ENCODE results near the gene GDF10.

GDF10 gene

DNA sequence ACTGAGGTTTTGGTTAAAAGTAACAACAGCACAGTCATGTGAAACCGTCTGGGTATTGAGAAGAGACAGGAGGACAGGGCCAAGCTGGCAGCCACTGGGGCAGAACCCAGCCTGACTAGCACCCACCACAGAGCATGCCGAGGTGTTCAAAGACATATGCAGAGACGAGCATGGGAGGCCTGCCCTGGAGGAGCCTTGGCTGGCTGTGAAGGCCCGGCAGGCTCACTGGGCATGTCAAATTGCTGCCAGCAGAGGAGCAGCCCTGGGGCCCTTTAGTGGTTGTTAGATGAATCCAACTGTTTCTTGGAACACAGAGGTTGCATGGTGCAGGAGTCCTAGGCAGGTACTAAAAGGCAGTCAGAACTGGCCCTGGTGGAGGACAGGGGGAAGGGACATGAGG is 17.3 kb downstream of the GDF10 start:
- no peak for DNase-seq

GRCh38 chr10:47318706-47319105 is 18.7 kb downstream of the GDF10 start:
- DNase-seq: no peak

GRCh38 chr10:47319784-47320183 is 19.8 kb downstream of the GDF10 start:
- no peak for DNase-seq

DNA sequence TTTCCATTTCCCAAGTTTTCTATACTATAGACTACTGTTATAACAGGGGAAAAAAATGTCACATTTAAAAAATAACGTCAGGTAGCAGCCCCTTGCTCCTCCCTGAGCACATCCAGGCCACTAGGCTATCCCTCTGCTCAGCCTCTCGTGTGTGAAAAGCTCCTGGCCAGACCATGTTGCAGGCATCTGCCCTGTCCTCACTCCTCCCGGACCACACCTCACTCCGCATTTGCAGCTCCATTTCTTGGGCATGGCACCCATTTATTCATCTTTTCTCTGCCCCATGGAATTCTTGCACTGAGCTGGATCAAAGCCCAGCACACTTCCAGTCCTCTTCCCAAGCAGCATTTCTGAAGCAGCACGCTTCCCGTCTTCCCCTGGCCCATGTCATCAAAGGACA is 20.8 kb downstream of the GDF10 start:
- no peak for DNase-seq

GRCh38 chr10:47321521-47322195 is 21.7 kb downstream of the GDF10 start:
- no peak for DNase-seq

- DNase-seq: no peak
These were observed 22.5 kb downstream of the GDF10 start, which contains the start of gene GDF2 for GRCh38 chr10:47322300-47323061. Gene GDF2 (plus strand): TSS chr10:47322454. CDS start chr10:47322669, 215 bp downstream.

GRCh38 chr10:47323087-47323486 is 23.1 kb downstream of the GDF10 start:
- no peak for DNase-seq

- no peak for DNase-seq
These were observed 23.8 kb downstream of the GDF10 start for GRCh38 chr10:47323636-47324296.

DNA sequence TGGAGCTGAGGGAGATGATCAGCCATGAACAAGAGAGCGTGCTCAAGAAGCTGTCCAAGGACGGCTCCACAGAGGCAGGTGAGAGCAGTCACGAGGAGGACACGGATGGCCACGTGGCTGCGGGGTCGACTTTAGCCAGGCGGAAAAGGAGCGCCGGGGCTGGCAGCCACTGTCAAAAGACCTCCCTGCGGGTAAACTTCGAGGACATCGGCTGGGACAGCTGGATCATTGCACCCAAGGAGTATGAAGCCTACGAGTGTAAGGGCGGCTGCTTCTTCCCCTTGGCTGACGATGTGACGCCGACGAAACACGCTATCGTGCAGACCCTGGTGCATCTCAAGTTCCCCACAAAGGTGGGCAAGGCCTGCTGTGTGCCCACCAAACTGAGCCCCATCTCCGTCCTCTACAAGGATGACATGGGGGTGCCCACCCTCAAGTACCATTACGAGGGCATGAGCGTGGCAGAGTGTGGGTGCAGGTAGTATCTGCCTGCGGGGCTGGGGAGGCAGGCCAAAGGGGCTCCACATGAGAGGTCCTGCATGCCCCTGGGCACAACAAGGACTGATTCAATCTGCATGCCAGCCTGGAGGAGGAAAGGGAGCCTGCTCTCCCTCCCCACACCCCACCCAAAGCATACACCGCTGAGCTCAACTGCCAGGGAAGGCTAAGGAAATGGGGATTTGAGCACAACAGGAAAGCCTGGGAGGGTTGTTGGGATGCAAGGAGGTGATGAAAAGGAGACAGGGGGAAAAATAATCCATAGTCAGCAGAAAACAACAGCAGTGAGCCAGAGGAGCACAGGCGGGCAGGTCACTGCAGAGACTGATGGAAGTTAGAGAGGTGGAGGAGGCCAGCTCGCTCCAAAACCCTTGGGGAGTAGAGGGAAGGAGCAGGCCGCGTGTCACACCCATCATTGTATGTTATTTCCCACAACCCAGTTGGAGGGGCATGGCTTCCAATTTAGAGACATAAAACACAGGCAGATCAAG is 25.6 kb downstream of the GDF10 start:
- DNase-seq: no peak

DNA sequence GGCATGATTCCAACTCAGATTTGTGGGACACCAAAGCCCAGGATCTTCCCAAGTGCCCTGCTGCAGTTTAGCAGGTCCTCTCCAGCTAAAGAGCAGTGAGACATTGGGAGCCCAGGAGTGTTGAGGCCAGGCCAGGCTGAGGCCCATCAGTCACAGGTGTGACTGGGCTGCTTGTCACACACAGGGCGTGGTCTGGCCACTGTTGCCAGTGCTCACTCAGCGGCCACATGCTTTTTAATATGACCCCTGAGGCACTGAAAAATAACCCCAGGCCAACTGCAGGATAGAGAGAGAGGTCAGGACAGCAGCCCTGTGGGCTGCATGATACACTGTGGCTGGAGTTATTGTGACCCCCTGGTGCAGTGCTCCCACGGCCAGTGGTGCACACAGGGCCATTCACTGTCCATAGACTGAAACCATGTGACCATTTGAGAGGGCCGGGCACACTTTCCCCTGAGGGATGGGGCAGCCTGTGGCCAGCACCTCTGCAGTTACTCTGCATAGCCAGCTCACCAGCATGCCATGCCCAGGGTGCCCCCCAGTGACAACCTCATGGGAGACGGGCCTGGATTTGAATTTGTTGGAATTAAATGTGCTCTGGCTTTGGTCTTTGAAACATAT is 26.4 kb downstream of the GDF10 start:
- no peak for DNase-seq

DNA sequence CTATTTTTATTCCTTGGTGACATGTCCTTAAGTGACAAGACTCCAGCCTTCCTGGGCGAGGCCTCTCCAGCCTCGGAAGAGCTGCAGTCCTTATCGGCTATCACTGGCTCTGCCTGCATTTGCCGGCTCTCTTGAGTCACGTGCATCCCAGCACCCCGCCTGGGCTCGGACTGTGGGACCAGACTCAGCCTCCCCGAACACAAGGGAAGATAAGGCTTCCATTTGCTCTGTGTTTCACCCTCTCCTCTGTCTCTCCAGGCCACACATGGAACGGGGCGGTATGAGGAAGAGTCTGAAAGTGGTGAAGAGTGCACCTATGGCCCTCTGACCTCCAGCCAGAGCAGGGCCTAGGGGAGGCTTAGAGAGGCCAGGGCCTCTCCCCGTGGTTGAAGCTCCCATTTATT is 26.9 kb downstream of the GDF10 start:
- DNase-seq: no peak

DNA sequence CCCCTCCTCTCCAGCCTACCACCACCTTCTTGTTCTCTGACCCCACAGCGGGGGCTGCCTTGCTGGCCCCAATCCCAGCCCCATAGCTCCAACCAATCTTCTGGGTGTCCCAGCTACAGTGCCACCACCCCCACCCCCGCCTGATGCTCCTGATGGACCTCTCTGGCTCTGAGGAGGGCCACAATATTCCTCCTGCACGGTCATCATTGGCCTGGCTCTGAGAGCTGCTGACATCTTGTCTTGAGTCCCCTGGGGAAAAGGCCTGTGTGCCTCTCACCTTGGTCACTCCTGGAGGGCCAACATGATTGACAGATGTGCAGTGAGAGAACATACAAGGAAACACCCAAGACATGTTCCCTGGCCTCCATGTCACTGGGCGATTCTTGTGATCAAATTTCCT is 29.9 kb downstream of the GDF10 start:
- no peak for DNase-seq

DNA sequence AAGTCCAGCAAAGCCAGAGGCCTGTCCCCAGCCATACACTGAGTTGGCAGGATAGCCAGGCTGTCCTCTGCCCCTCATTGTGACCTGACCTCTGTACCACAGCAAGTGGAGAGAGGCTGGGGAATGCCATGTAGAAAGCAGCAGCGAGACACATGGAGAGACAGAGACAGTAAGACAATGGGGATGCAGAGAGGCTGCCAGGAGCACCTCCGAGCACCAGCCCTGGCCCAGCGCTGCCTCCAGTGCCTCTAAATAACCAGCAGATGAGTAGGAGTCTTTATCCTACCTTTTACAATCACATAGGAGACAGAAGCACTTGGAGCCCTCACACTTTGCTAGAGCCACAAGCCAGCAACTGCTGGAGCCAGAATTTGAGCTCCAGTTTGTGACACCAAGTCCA is 30.4 kb downstream of the GDF10 start:
- DNase-seq: no peak

- DNase-seq: no peak
These were observed 30.8 kb downstream of the GDF10 start for GRCh38 chr10:47330804-47331203.

GRCh38 chr10:47331491-47331890 is 31.5 kb downstream of the GDF10 start:
- DNase-seq: no peak

GRCh38 chr10:47331954-47332353 is 32.0 kb downstream of the GDF10 start:
- no peak for DNase-seq

- no peak for DNase-seq
These were observed 32.4 kb downstream of the GDF10 start for GRCh38 chr10:47332371-47332770.

GRCh38 chr10:47332946-47333345 is 32.9 kb downstream of the GDF10 start:
- DNase-seq: no peak

DNA sequence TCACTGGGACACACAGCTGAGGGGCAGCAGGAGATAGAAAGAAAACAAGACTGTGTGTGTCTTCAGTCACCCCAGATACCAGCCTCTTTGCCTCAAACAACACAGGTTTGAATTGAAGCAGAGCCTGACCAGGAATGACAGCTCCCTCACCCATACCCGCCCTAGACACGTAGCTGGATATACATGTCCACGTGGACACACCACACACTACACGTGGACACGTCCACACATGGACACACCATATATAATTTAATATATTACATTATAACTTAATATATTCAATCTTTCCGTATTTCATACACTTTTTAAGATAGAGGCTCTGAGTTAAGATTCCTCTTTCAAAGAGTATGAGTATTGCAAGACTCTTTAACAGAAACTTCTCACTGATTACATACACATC is 33.5 kb downstream of the GDF10 start:
- no peak for DNase-seq

DNA sequence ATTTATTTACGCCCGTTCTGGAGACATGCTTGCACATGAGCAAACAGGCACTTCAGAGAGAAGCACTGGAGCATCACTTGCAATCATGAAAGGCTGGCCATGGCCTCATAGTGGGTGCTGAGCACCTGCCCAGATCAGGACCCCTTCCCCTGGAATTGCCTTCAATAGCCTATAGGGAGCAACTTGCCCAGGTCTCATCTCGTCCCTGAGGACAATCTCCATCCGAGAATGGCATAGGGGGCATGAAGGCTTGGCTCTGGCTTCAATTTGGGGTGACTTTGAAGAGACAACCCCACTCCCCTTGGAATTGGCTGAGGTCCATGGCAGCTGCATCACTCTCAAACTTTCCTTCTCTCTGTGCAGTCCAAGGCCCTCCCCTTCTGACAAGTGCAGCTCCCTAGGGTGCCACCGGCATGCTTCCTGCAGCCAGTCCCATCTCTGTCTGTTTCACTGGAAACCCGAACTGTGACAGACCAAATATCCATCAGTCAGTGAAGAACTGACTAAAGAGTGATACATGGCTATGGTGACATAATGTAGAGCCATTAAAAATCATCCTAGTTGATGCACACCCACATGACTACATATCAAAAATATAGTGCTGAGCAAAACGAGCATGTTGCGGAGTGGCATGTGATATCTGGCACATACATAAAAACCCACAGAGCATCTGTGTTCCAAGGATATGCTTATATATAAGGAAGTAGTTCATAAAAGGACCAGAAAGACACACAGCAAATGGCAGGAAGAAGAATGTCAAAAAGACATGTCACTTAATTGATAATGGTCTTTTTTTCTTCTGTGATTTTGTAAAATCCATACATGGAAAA is 34.7 kb downstream of the GDF10 start:
- no peak for DNase-seq

DNA sequence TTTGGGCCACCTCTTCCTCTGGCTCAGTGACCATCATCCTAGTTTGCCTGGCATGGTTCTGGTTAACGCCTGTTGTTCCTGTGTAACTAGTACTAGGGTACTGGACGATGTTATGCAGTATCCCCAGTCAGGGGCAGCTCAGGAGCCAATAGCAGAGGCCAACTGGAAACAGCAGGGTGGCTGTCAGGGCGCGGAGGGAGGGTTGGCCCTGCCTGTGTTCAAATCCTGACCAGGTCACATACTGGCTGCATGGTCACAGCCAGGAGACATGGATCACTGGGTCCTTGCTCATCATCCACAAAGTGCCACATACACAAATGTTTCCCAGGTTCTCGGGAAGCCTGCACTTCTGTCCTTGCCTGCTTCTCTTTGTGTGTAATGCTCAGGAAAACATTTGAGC is 35.9 kb downstream of the GDF10 start:
- no peak for DNase-seq

Data from T-helper 9 cell (primary cell).